Activated CD4-positive, alpha-beta T cell treated with anti-CD3 and anti-CD28 coated beads, Interleukin-2, amount 50 U/mL, for 16 hours (primary cell): ENCODE results near the gene LYST.
"Not testable (repeated sequence)": the region's sequence is repeated elsewhere in the genome, so short reads cannot be mapped to it uniquely, and the experiment has no call there.

ENCODE experiments used
- DNase-seq: peaks from one replicate; pipeline ENCODE4 v3.0.0-alpha.2; 2020

LYST gene

GRCh38 chr1:235866205-235866912, at the start of gene LYST:
Gene LYST (minus strand): TSS chr1:235866906. CDS start chr1:235830417, 36,489 bp downstream.
- peak; percentile 58 for DNase-seq

- not testable (repeated sequence) for DNase-seq
Measured at GRCh38 chr1:235915489-235915888, 48.8 kb upstream of the LYST start.

- DNase-seq: no peak
Measured at GRCh38 chr1:235913311-235913710, 46.6 kb upstream of the LYST start.

GRCh38 chr1:235911876-235912275, 45.2 kb upstream of the LYST start:
- no peak for DNase-seq

GRCh38 chr1:235911300-235911662, 44.6 kb upstream of the LYST start:
- DNase-seq: no peak

- peak; percentile 80 for DNase-seq
Measured at GRCh38 chr1:235910357-235911299, 43.9 kb upstream of the LYST start.

- no peak for DNase-seq
Measured at GRCh38 chr1:235908742-235909520, 42.2 kb upstream of the LYST start.

GRCh38 chr1:235907897-235908240, 41.2 kb upstream of the LYST start:
- no peak for DNase-seq

- no peak for DNase-seq
Measured at GRCh38 chr1:235907187-235907896, 40.6 kb upstream of the LYST start.

GRCh38 chr1:235906436-235906835, 39.7 kb upstream of the LYST start:
- DNase-seq: no peak

- DNase-seq: not testable (repeated sequence)
Measured at GRCh38 chr1:235903809-235904208, 37.1 kb upstream of the LYST start.

GRCh38 chr1:235902677-235903542, 36.2 kb upstream of the LYST start:
- DNase-seq: no peak

- DNase-seq: no peak
Measured at GRCh38 chr1:235901461-235901860, 34.8 kb upstream of the LYST start.

- no peak for DNase-seq
Measured at GRCh38 chr1:235898126-235898525, 31.4 kb upstream of the LYST start.

- DNase-seq: no peak
Measured at GRCh38 chr1:235893840-235894239, 27.1 kb upstream of the LYST start.

- DNase-seq: no peak
Measured at GRCh38 chr1:235892734-235893413, 26.2 kb upstream of the LYST start.

- DNase-seq: peak; percentile 65
Measured at GRCh38 chr1:235892202-235892601, 25.5 kb upstream of the LYST start.

- DNase-seq: peak; percentile 91
Measured at GRCh38 chr1:235888119-235888643, 21.5 kb upstream of the LYST start.

- DNase-seq: peak; percentile 76
Measured at GRCh38 chr1:235887676-235888075, 21.0 kb upstream of the LYST start.

- DNase-seq: no peak
Measured at GRCh38 chr1:235885655-235886262, 19.1 kb upstream of the LYST start.
